HCT116 (cell line): ENCODE data around the gene ACOX3. TPM values are rescaled to one million over a fixed set of nuclear protein-coding genes. Genes with fewer than 3 reads are reported as not detected.

ENCODE experiments used
- ATAC-seq: fragments of 200-7000 bp; cut with Tn5 transposase; 2 replicates; pipeline ENCODE4 v1.9.1; 2020; ENCODE audit warnings: mild to moderate bottlenecking, moderate library complexity
- BruUV-seq: library from RNA; stranded (reverse); fragments of 400-500 nt; replicated peaks from 2 replicates; lab custom pipeline; 2021; lab: Mats Ljungman, UMichigan
- CTCF ChIA-PET: fragments of 300-600 bp; sonication (Branson Sonifier 250); formaldehyde crosslinking; loops from one replicate; lab custom pipeline; 2021; ENCODE audit warnings: antibody characterized with exemption; lab: Charles Lee
- POLR2A ChIA-PET: fragments of 300-600, 350-600 bp; sonication (Branson Sonifier 250); formaldehyde crosslinking; loops from one replicate; lab custom pipeline; 2021; ENCODE audit warnings: antibody characterized with exemption; lab: Charles Lee
- RAD21 ChIA-PET, 2 experiments: fragments of 300-600 bp; sonication (Branson Sonifier 250); formaldehyde crosslinking; loops; one replicate each; lab custom pipeline; 2023; ENCODE audit warnings: low total read pairs in 2 of 2; ENCODE audit not compliant: uncharacterized antibody in 2 of 2, unreplicated experiment in 2 of 2, low non-redundant PET in 1 of 2; lab: Charles Lee
- DNase-seq: peaks from one replicate; pipeline ENCODE4 v3.0.0-alpha.2; 2010; ENCODE audit warnings: low read depth, low spot score
- H2AFZ ChIP-seq: fragments of 200-600 bp; shearing (Covaris generic), sonication (generic); 2 replicates; pipeline ENCODE4 v1.6.1; 2017; ENCODE audit warnings: low read depth, mixed run types, mixed read lengths, antibody characterized with exemption, low read length; ENCODE audit not compliant: poor library complexity, severe bottlenecking
- H3K27ac ChIP-seq: 2 replicates; pipeline ENCODE4 v1.5.1; 2012; ENCODE audit warnings: low read depth, low read length
- H3K27me3 ChIP-seq: fragments of 200-600 bp; sonication (generic); 2 replicates; pipeline ENCODE4 v1.6.1; 2016; ENCODE audit warnings: mixed run types, low read length, mixed read lengths; ENCODE audit not compliant: insufficient read depth
- H3K36me3 ChIP-seq, 2 experiments: fragments of 200-500 bp in 1 of 2; fragments of 200-600 bp in 1 of 2; sonication (Bioruptor generic) in 1 of 2; sonication (generic) in 1 of 2; 2 replicates each; pipeline versions ENCODE4 v1.5.1 to v1.6.1; 2014 to 2016; ENCODE audit warnings: low read length in 2 of 2, inconsistent platforms in 1 of 2, mixed read lengths in 1 of 2, mixed run types in 1 of 2; ENCODE audit not compliant: insufficient read depth in 2 of 2, control insufficient read depth in 1 of 2
- H3K4me1 ChIP-seq, 2 experiments: fragments of 200-600 bp in 1 of 2; sonication (generic) in 1 of 2; 2 replicates each; pipeline versions ENCODE4 v1.5.1 to v1.6.1; 2012 to 2017; ENCODE audit warnings: low read length in 2 of 2, inconsistent platforms in 1 of 2, mild to moderate bottlenecking in 1 of 2, mixed read lengths in 1 of 2, mixed run types in 1 of 2, moderate library complexity in 1 of 2; ENCODE audit not compliant: insufficient read depth in 2 of 2, control insufficient read depth in 1 of 2
- H3K4me2 ChIP-seq: fragments of 200-600 bp; sonication (generic); 2 replicates; pipeline ENCODE4 v1.6.1; 2017; ENCODE audit warnings: mixed run types, low read length, mixed read lengths
- H3K4me3 ChIP-seq, 2 experiments: fragments of 200-600 bp in 1 of 2; sonication (generic) in 1 of 2; replicated peaks in 1 of 2; 2 replicates each; pipeline ENCODE4 v1.5.1; 2011 to 2016; ENCODE audit warnings: low read length in 2 of 2, control low read depth in 1 of 2, low read depth in 1 of 2, mild to moderate bottlenecking in 1 of 2, mixed read lengths in 1 of 2, mixed run types in 1 of 2
- H3K79me2 ChIP-seq: fragments of 200-600 bp; sonication (generic); 2 replicates; pipeline ENCODE4 v1.6.1; 2017; ENCODE audit warnings: mild to moderate bottlenecking, mixed run types, low read length, moderate library complexity, mixed read lengths; ENCODE audit not compliant: insufficient read depth
- H3K9ac ChIP-seq: fragments of 200-600 bp; sonication (generic); 2 replicates; pipeline ENCODE4 v1.6.1; 2016; ENCODE audit warnings: low read length, mixed read lengths
- H3K9me2 ChIP-seq: fragments of 200-600 bp; sonication (generic), shearing (Covaris generic); 2 replicates; pipeline ENCODE4 v1.6.1; 2017; ENCODE audit warnings: mixed run types, mild to moderate bottlenecking, moderate library complexity; ENCODE audit not compliant: insufficient read depth
- H3K9me3 ChIP-seq, 2 experiments: fragments of 200-500 bp in 1 of 2; fragments of 200-600 bp in 1 of 2; sonication (Bioruptor generic) in 1 of 2; sonication (generic) in 1 of 2; 2 replicates each; pipeline ENCODE4 v1.6.1; 2014 to 2017; ENCODE audit warnings: low read length in 2 of 2, mixed read lengths in 2 of 2, inconsistent platforms in 1 of 2, low read depth in 1 of 2, mild to moderate bottlenecking in 1 of 2, mixed run types in 1 of 2, moderate library complexity in 1 of 2; ENCODE audit not compliant: control insufficient read depth in 1 of 2, insufficient read depth in 1 of 2
- H4K20me1 ChIP-seq: fragments of 200-600 bp; sonication (generic), shearing (Covaris generic); 2 replicates; pipeline ENCODE4 v1.6.1; 2017; ENCODE audit warnings: mixed run types, mild to moderate bottlenecking, moderate library complexity; ENCODE audit not compliant: insufficient read depth
- CBX3 ChIP-seq: IDR thresholded peaks from 2 replicates; pipeline ENCODE4 v1.6.1; 2012; ENCODE audit warnings: low read depth
- ELF1 ChIP-seq: IDR thresholded peaks from 2 replicates; pipeline ENCODE4 v1.6.1; 2012; ENCODE audit warnings: low read depth, borderline replicate concordance
- EZH2 ChIP-seq: fragments of 200-600 bp; sonication (generic); IDR thresholded peaks from 2 replicates; pipeline ENCODE4 v1.6.1; 2017; ENCODE audit warnings: antibody characterized with exemption, mixed run types
- EZH2phosphoT487 ChIP-seq: fragments of 200-600 bp; IDR thresholded peaks from 2 replicates; pipeline ENCODE4 v1.6.1; 2018; ENCODE audit warnings: antibody characterized with exemption, borderline replicate concordance
- JUND ChIP-seq: IDR thresholded peaks from 2 replicates; pipeline ENCODE4 v1.6.1; 2012
- POLR2AphosphoS5 ChIP-seq: IDR thresholded peaks from 2 replicates; pipeline ENCODE4 v1.6.1; 2011; ENCODE audit warnings: mild to moderate bottlenecking, low read depth, low read length, moderate library complexity
- RAD21 ChIP-seq: IDR thresholded peaks from 2 replicates; pipeline ENCODE4 v1.6.1; 2012; ENCODE audit warnings: low read depth, mild to moderate bottlenecking
- REST ChIP-seq: IDR thresholded peaks from 2 replicates; pipeline ENCODE4 v1.6.1; 2012; ENCODE audit warnings: low read depth
- SP1 ChIP-seq: IDR thresholded peaks from 2 replicates; pipeline ENCODE4 v1.6.1; 2012; ENCODE audit warnings: low read depth
- YY1 ChIP-seq: IDR thresholded peaks from 2 replicates; pipeline ENCODE4 v1.6.1; 2011; ENCODE audit warnings: low read length, low read depth, moderate library complexity, mild to moderate bottlenecking; ENCODE audit not compliant: insufficient replicate concordance; ENCODE audit errors: extremely low read depth
- ZFX ChIP-seq: fragments of 450-650 bp; IDR thresholded peaks from 2 replicates; pipeline ENCODE4 v1.6.1; 2017
- intact Hi-C: fragments of 100-400 bp; cut with micrococcal nuclease; formaldehyde crosslinking; loops from 2 replicates; pipeline ENCODE4 v1.10.0; 2022
- total RNA-seq: library from RNA; stranded (reverse); gene quantifications from one replicate; pipeline ENCODE4 v1.2.1, GENCODE V29; 2021; ENCODE audit not compliant: unreplicated experiment
- TF ChIP-seq, protein P1 (sequence below): IDR thresholded peaks from 2 replicates; pipeline ENCODE4 v1.6.1; 2012
- TF ChIP-seq, protein P2 (sequence below): IDR thresholded peaks from 2 replicates; pipeline ENCODE4 v1.6.1; 2011; ENCODE audit warnings: mild to moderate bottlenecking, low read length, moderate library complexity; ENCODE audit not compliant: insufficient replicate concordance; ENCODE audit errors: extremely low read depth
- TF ChIP-seq, protein P3 (sequence below): IDR thresholded peaks from 2 replicates; pipeline ENCODE4 v1.6.1; 2012

ACOX3 gene
- total RNA-seq, 1 experiment from 2014 or later: 16.9 TPM

DNA sequence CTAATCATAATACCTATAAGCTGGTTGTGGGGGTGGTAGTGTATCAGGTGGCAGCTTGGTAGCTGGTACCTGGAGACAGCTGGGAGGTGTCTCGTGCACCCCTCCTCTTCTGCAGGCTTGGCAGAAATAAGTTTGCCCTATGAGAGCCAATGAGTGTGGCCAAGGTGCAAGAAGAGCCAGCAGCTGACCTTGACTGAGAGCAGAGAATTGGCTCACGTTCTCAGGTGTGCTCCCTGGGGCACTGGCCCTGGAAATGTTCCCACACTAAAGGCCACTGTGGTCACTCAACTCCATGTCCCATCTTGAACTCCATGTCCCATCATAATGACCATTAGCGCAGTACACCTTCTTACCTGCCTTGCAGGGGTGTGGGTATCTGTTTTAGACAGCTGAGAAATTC, 13.4 kb upstream of the ACOX3 start:
- Histone ChIP-seq H3K4me2 (no peak overlapping the region), H3K79me2 (peaks cover under 1% of the 10 kb centered on the region; the same call in 1 of the 2 replicates), H2AFZ (no peak overlapping the region), H3K4me3 (no peak overlapping the region), H3K9me2 (no peaks in the 10 kb centered on the region), H4K20me1 (no peaks in the 10 kb centered on the region), H3K4me1 (no peaks in the 10 kb centered on the region), H3K9me3 (no peaks in the 10 kb centered on the region), H3K27ac (no peak overlapping the region), H3K27me3 (no peaks in the 10 kb centered on the region), H3K9ac (no peak overlapping the region), H3K36me3 (peaks cover 47% of the 10 kb centered on the region in 2 experiments)
- ATAC-seq (no peak), DNase-seq (no peak)
- intact Hi-C loops: no loop called here
- no TSS peak for BruUV-seq
- TF ChIP-seq EZH2phosphoT487 (no peak), POLR2AphosphoS5 (no peak), YY1 (no peak), CBX3 (no peak), SP1 (no peak), REST (no peak), EZH2 (no peak), ELF1 (no peak), JUND (no peak), ZFX (no peak), RAD21 (no peak)
- TF ChIP-seq, protein P1, sequence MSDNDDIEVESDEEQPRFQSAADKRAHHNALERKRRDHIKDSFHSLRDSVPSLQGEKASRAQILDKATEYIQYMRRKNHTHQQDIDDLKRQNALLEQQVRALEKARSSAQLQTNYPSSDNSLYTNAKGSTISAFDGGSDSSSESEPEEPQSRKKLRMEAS: no peak
- TF ChIP-seq, protein P2, sequence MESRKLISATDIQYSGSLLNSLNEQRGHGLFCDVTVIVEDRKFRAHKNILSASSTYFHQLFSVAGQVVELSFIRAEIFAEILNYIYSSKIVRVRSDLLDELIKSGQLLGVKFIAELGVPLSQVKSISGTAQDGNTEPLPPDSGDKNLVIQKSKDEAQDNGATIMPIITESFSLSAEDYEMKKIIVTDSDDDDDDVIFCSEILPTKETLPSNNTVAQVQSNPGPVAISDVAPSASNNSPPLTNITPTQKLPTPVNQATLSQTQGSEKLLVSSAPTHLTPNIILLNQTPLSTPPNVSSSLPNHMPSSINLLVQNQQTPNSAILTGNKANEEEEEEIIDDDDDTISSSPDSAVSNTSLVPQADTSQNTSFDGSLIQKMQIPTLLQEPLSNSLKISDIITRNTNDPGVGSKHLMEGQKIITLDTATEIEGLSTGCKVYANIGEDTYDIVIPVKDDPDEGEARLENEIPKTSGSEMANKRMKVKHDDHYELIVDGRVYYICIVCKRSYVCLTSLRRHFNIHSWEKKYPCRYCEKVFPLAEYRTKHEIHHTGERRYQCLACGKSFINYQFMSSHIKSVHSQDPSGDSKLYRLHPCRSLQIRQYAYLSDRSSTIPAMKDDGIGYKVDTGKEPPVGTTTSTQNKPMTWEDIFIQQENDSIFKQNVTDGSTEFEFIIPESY: no peak
- TF ChIP-seq, protein P3, sequence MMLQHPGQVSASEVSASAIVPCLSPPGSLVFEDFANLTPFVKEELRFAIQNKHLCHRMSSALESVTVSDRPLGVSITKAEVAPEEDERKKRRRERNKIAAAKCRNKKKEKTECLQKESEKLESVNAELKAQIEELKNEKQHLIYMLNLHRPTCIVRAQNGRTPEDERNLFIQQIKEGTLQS: no peak
- ChIA-PET POLR2A (no interaction called here), CTCF (no interaction called here), RAD21 (no interaction called here)
